ENCODE results near the gene PTCH2.
A peak's percentile ranks its signal among the peaks of the same experiment; 100 is the strongest.

PTCH2 gene

DNA sequence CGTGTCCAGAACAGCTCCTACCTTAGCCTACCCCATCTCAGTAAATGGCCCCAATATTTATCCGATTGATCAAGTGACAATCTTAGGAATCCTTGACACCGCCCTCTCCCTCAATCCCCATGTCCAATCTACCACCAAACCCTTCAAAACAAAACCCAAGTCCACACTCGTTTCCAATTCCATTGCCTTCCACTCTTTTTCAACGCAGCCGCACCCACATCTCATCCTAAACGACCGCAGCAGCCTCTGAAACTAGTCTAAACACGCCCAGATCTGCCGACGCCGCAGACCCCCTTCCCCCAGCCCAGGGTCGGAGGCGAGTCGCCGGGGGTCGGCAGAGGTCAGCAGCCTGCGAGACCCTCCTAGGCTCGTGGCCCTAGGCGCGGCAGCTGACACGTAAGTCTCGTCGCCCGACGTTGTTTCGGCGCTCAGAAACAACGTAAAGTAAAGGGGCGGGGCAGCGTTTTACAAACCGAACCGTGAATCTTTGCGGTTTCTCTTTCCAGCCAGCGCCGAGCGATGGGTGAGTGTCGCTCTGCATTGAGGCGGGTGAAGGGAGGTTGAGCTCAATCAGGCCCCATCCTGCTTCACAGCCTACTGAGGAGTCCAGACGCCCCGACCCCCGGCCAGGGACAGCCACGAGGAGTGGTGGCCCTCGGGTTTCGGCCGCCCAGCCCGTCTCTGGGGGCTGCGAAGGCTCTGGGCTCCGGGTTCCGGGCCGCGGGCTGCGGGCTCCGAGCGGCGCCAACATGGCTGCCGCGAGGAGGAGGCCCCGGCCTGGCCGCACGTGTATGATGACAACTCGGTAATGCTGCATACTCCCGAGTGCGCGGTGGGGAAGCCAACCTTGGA, 67.7 kb downstream of the PTCH2 start, which contains the start of gene RPS8 (continued):
- 0 out of 2 replicates have a peak, but pooled peaks have one; percentile 8 for TF ChIP-seq ZNF664 (tag by site-specific recombination; IDR thresholded peaks at IDR 0.05)
- no peak for TF ChIP-seq ZNF350 (tag by site-specific recombination; IDR thresholded peaks at IDR 0.05)
- peak; percentile 88 for TF ChIP-seq ZNF629 (tag by site-specific recombination; IDR thresholded peaks at IDR 0.05)
- TF ChIP-seq ZNF248 (tag by site-specific recombination; IDR thresholded peaks at IDR 0.05) = no peak
- TF ChIP-seq ZNF404 (tag by site-specific recombination; IDR thresholded peaks at IDR 0.05) = 0 out of 2 replicates have a peak, but pooled peaks have one; percentile 30
- no peak for TF ChIP-seq ZNF560 (tag by site-specific recombination; IDR thresholded peaks at IDR 0.05; ENCODE audit: borderline replicate concordance)
- TF ChIP-seq ZNF175 (tag by site-specific recombination; IDR thresholded peaks at IDR 0.05) = no peak
- no peak for TF ChIP-seq PRDM1 (tag by site-specific recombination; IDR thresholded peaks at IDR 0.05)
- TF ChIP-seq ZNF394 (tag by site-specific recombination; IDR thresholded peaks at IDR 0.05; ENCODE audit: borderline replicate concordance) = peak; percentile 69; the same call in 1 of the 2 replicates
- TF ChIP-seq ZNF645 (tag by site-specific recombination; IDR thresholded peaks at IDR 0.05) = peak; percentile 47; the same call in 1 of the 2 replicates
- TF ChIP-seq ZNF221 (tag by site-specific recombination; IDR thresholded peaks at IDR 0.05; ENCODE audit: borderline replicate concordance) = no peak
- no peak for TF ChIP-seq ZNF155 (tag by site-specific recombination; IDR thresholded peaks at IDR 0.05)
- TF ChIP-seq ZNF600 (tag by site-specific recombination; IDR thresholded peaks at IDR 0.05) = peak; percentile 89
- peak; percentile 85 for TF ChIP-seq KLF10 (tag by site-specific recombination; IDR thresholded peaks at IDR 0.05)
- no peak for TF ChIP-seq ZNF776 (tag by site-specific recombination; IDR thresholded peaks at IDR 0.05; ENCODE audit: borderline replicate concordance)
- peak; percentile 86; the same call in 1 of the 2 replicates for TF ChIP-seq YY1 (tag by site-specific recombination; IDR thresholded peaks at IDR 0.05)
- TF ChIP-seq ZNF548 (tag by site-specific recombination; IDR thresholded peaks at IDR 0.05) = no peak
- TF ChIP-seq ZNF354C (tag by site-specific recombination; IDR thresholded peaks at IDR 0.05; ENCODE audit: borderline replicate concordance, low read depth) = no peak
- no peak for TF ChIP-seq ZNF830 (tag by site-specific recombination; IDR thresholded peaks at IDR 0.05; ENCODE audit: low read depth)
- TF ChIP-seq ZSCAN23 (tag by site-specific recombination; IDR thresholded peaks at IDR 0.05) = no peak
- no peak for TF ChIP-seq EGR2 (tag by site-specific recombination; IDR thresholded peaks at IDR 0.05; ENCODE audit: low read depth)
- peak; percentile 38; the same call in 1 of the 2 replicates for TF ChIP-seq ZNF335 (tag by site-specific recombination; conservative IDR thresholded peaks at IDR 0.05)
- no peak for TF ChIP-seq ZNF423 (tag by site-specific recombination; IDR thresholded peaks at IDR 0.05)
- no peak for TF ChIP-seq ZNF311 (tag by site-specific recombination; IDR thresholded peaks at IDR 0.05; ENCODE audit: borderline replicate concordance)
- no peak for TF ChIP-seq ZFP41 (tag by site-specific recombination; IDR thresholded peaks at IDR 0.05; ENCODE audit: borderline replicate concordance)
- TF ChIP-seq, protein P1, sequence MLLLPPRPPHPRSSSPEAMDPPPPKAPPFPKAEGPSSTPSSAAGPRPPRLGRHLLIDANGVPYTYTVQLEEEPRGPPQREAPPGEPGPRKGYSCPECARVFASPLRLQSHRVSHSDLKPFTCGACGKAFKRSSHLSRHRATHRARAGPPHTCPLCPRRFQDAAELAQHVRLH (tag by site-specific recombination; IDR thresholded peaks at IDR 0.05) = 0 out of 2 replicates have a peak, but pooled peaks have one; percentile 40
- TF ChIP-seq ZNF132 (tag by site-specific recombination; IDR thresholded peaks at IDR 0.05; ENCODE audit: borderline replicate concordance) = no peak
- TF ChIP-seq ZNF785 (tag by site-specific recombination; IDR thresholded peaks at IDR 0.05) = no peak
- no peak for TF ChIP-seq ZNF433 (tag by site-specific recombination; IDR thresholded peaks at IDR 0.05; ENCODE audit: low read depth)
- TF ChIP-seq ZSCAN18 (tag by site-specific recombination; IDR thresholded peaks at IDR 0.05) = no peak; the same call in 1 of the 2 replicates
- TF ChIP-seq ZBTB10 (tag by site-specific recombination; IDR thresholded peaks at IDR 0.05) = no peak
- TF ChIP-seq ZNF280C (tag by site-specific recombination; IDR thresholded peaks at IDR 0.05) = no peak
- TF ChIP-seq ZNF324 (tag by site-specific recombination; IDR thresholded peaks at IDR 0.05) = peak; percentile 86

All from HEK293 (cell line).